Activated CD4-positive, alpha-beta T cell treated with anti-CD3 and anti-CD28 coated beads for 48 hours (primary cell): ENCODE data around the gene ZP2.
"Not testable (repeated sequence)": the region's sequence is repeated elsewhere in the genome, so short reads cannot be mapped to it uniquely, and the experiment has no call there.

Experiments used
- DNase-seq: peaks from one replicate; pipeline ENCODE4 v3.0.0-alpha.2; 2020

ZP2 gene

DNA sequence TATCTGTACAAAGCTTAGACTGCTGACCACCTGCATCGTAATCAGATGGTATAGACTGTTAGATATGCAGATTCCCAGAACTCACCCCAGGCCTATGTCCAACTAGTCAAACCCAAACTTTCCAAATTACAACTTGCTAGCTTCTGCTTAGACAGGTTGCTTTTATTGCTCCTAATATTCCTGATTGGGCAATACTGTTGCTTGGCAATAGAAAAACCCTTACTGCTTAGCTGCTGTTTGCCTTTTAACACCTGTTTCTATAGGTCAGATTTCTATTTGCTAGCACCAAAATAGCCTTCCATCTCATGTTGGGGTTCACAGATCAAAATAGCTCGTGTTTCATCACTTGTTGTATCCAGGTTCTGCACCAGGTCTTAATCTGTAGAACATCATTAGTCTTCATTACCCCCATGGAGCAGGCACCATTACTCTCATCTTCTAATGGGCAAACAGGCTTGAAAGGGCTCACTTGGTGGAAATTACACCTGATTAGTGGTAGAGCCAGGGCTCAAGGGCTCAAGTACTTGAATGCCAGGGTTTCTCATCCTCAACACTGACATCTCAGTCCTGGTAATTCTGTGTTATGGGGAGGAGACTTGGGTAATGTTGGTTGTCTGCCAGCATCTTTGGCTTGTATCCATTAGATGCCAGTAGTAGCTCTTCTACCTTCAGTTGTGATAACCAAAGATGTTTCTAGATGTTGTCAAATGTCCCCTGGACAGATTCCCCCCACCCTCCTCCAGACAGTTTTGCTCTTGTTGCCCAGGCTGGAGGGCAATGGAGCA lies 2.7 kb downstream of the ZP2 start:
- DNase-seq, result no peak

DNA sequence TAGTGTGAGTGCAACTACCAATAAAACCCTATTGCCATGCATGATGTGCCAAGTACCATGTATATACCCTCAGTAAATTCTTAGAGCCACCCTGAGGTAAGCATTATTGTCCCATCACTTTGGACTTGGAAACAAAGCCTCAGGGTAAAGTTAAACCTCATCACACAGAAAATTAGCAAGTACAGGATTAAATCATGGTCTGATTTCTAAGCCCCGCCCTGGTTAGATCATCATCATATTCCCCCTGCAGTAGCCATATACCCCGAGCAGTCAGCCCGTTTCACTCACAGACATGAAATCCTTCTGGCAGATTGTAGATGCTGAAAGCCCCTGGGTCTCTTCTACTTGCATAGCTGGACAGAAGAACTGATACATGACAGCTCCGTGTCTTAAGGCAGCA lies 4.8 kb downstream of the ZP2 start:
- no peak for DNase-seq

- DNase-seq, result no peak
These were observed 6.1 kb downstream of the ZP2 start for GRCh38 chr16:21205303-21205702.

DNA sequence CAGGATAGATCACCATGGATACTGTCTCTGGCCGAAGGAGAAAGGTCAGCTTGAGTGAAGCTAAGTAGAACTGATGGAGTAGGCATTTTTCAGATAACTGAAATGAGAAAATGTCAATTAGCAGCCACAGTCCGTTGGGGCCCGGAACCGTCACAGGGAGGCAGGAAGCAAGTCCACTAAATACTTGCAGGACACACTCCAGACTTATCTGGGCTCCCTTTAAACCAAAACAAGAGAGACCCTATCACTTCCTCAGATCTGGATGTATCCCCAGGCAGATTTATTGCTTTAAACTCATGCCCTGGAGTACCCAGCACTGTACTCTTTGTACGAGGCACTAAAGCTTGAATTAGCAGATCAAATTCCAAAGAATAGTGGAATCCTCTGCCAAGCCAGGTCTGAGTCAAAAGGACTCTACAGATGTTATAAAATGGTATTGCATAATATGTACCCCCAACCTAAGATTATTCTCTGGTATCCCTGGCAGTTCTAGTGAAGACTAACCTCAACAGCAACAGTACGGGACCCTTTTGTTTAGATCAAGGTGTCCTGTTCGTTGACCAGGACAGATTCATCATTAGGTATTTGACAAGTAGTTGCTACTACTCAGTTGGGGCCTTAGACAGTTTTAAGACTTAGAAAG lies 8.1 kb downstream of the ZP2 start:
- DNase-seq, result no peak

GRCh38 chr16:21199607-21200218 lies 11.7 kb downstream of the ZP2 start:
- DNase-seq, result no peak

DNA sequence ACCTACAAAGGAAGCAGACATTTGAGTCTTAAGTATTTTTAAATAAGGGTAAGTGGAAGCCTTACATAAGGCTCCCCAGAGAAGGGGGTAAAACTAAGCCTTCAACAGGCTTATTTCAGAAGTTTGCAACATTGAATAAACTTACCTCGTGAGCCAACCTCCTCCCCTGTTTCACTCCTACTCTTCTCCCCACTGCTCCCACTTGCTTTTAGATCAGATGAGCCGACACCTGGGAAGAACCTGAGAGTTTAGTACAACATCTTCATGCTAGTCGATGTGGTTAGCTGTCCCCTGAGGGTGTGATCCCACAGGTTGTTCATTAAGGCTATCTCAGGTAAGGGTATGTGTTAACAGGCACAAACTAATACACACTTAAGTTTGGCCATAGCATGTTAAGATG lies 13.8 kb downstream of the ZP2 start:
- DNase-seq, result no peak

- DNase-seq, result no peak
These were observed 14.3 kb downstream of the ZP2 start for GRCh38 chr16:21197112-21197511.

DNA sequence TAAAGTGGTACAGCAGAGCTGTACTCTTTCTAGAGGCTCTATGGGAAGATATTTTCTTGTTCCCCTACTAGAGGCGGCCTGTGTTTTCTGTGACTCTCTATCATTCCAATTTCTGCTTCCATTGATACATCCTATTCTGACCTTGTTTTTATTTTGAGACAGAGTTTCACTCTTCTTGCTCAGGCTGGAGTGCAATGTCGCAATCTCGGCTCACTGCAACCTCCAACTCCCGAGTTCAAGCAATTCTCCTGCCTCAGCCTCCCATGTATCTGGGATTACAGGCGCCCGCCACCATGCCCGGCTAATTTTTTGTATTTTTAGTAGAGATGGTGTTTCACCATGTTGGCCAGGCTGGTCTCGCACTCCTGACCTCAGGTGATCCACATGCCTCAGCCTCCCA lies 16.0 kb downstream of the ZP2 start:
- DNase-seq, result not testable (repeated sequence)

DNA sequence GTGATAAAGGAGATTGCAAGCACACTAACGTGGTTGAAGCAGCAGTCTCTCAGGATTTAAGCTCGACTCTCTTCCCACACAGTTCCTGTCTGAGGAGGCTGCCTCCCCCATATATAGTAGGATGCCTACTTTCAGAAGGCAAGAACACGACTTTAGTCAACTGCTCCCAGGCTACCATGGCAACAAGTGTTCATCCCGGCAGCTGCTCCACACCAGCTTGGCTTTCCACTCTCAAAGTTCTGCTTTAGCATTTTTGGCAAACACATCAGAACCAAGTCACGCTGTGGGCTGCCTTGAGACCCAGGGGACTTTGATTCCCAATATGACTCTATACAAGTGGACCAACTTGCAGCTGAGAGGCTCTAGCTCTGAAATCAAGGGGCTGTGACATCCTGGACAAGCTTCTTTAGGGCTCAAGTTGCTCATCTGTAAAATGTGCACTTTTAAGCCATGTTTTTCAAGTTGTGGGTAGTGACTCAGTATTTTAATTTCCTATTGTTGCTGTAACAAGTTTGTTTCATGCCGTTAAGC lies 16.5 kb downstream of the ZP2 start:
- no peak for DNase-seq

- DNase-seq, result no peak
These were observed 18.4 kb downstream of the ZP2 start for GRCh38 chr16:21192991-21193390.

DNA sequence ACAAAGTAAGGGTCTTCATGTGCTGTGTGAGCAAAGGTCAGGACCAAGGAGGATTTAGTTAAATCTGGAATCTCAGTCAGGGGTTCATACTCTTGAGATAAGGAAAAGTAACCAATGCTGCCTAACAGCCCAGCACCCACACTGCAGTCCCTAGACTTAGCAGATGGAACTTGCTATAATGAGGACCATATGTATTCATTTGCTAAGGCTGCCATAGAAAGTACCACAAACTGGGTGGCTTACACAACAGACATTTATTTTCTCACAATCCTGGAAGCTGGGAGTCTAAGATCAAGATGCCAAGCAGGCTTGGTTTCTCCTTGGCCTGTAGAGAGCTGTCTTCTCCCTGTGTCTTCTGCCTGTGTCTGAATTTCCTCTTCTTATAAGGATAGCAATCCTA lies 20.8 kb downstream of the ZP2 start:
- no peak for DNase-seq

DNA sequence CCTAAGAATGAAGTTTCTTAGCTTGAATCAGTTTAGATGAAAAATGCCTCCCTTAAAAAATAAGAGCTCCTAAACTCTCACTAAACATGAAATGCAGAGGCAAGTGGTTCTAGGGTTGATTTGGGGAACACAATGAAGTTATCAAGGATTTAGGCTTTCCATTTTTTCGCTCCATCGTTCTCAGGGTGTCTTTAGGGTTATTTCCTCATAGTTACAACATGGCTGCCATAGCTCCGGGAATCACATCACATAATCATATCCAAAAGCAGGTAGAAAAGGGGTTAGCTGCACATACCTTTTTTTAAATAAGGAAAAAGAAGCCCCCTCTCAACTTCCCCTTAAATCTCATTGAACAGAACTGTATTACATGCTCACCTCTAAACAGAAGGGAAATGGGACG lies 21.4 kb downstream of the ZP2 start:
- no peak for DNase-seq

DNA sequence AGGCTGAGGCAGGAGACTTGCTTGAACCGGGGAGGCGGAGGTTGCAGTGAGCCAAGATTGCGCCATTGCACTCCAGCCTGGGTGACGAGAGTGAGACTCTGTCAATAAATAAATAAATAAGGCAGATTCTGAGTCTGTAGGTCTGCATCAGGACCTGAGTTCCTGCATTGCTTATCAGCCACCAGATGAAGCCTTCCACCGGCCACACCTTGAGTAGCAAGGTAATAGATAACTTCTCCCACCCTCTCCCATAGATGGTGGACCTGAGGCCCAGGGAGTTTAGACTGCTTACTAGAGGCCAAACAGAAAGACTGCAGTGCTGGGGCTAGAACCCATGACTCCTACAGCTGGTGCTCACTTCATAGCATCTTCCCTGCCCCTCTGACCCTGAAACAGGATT lies 22.1 kb downstream of the ZP2 start:
- DNase-seq, result no peak

DNA sequence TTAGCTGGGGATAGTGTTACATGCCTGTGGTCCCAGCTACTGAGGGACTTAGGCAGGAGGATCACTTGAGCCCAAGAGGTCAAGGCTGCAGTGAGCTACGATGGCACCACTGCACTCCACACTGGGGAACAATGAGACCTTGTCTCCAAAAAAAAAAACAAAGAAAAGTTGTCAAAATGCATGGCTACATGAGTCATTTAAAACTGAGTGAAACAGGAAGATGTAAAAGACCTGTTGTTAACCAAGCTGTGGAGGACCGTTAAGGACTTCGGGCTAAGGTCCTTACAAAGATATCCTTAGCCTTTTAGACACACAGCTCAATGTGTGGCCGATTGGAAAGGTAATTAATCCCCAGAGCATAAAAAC lies 25.1 kb downstream of the ZP2 start:
- DNase-seq, result no peak

GRCh38 chr16:21185659-21186325 lies 25.6 kb downstream of the ZP2 start:
- no peak for DNase-seq

DNA sequence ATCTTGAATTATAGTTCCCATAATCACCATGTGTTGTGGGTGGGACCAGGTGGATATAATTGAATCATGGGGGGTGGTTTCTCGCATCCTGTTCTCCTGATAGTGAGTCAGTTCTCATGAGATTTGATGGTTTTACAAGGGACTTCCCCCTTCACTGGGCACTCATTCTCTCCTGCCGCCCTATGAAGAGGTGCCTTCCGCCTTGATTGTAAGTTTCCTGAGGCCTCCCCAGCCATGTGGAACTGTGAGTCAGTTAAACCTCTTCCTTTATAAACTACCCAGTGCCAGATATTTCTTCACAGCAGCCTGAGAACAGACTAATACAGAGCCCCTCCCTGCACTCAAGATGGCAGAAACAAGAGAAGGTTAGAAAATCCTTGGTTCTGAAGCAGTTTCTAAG lies 26.5 kb downstream of the ZP2 start:
- DNase-seq, result peak; percentile 38

GRCh38 chr16:21183995-21184394 lies 27.4 kb downstream of the ZP2 start:
- DNase-seq, result no peak

- no peak for DNase-seq
These were observed 31.4 kb downstream of the ZP2 start for GRCh38 chr16:21179983-21180365.

DNA sequence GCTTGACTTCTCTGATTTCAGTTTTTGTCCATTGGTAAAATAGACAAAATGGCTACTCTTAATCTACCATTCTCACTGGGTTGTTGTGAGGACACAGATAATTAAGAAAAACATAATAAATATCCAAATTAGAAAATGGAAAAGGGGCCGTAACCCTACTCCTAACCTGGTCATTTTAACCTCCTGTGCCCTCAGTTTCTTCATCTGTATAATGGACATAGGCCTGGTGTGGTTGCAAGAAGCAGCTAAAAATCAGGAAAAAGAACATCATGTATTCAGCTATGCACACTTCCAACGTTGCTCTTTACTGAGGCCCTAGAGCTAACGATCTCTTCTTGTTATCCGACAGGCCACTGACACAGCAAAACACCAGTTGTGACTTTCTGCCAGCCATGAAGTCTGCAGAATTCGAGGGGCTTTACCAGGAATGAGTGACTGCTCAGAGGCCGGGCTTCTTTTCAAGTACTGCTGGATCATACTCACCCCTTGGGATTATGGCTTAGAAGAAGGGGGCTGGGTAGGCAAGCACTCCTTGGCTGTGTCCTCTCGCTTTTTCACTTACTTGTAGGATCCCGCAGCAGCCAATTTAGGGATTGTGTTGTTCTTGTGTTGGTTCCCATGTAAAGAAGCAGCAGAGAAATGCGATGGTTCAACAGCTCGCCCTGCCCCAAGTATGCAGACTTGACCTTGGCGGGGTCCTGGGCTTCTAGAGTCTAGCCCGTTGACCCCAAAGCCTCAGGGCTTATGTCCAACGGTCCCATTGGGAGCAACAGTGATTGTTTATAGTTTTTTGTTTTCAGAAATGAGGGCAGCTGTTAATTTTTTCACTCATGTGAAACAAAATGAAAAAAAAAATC lies 32.0 kb downstream of the ZP2 start:
- DNase-seq, result no peak

DNA sequence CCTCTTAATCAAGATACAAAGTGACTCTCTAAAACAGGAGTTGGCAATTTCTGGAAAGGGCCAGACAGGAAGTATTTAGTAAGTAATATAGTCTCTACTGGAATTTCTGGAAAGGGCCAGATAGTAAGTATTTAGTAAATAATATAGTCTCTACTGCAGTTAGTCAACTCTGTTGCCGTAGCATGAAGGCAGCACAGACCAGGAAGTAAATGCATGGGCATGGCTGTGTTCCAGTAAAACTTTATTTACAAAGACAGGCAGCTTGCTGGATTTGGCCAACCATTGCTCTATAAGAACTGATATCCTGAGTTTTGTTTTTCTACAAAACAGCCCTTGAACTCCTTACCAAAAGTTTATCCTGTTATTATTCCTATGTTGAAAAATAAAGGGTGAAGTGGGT lies 36.0 kb downstream of the ZP2 start:
- DNase-seq, result no peak

DNA sequence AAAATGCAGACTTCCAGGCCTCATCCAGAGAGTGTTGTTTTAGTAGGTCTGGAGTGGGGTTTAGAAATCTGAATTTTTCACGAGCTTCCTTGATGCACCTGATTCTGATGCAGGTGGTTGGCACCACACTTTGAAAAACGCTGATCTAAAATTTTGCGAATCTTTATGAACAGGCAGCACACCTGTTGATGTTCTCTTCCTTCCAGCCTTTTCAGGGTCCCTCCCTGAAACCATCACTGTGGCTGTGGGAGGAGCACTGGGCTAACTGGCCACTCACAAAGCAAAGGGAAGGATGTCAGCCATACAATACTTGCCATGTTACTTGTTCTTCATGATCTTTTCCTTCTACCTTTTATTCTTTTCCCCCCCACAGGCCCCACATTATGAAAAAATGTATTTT lies 38.7 kb downstream of the ZP2 start:
- no peak for DNase-seq

GRCh38 chr16:21170116-21170515 lies 41.3 kb downstream of the ZP2 start:
- not testable (repeated sequence) for DNase-seq
